ENCODE measurements around the gene CLIC6. TPM values are rescaled to one million over a fixed set of nuclear protein-coding genes. Genes with fewer than 3 reads are reported as not detected.
"Not testable (repeated sequence)": the region's sequence is repeated elsewhere in the genome, so short reads cannot be mapped to it uniquely, and the experiment has no call there.

The CLIC6 gene
- total and polyA plus RNA-seq, 7 experiments from 2014 or later = 0.12 to 0.56 (median 0.22) TPM; not detected in 2

DNA sequence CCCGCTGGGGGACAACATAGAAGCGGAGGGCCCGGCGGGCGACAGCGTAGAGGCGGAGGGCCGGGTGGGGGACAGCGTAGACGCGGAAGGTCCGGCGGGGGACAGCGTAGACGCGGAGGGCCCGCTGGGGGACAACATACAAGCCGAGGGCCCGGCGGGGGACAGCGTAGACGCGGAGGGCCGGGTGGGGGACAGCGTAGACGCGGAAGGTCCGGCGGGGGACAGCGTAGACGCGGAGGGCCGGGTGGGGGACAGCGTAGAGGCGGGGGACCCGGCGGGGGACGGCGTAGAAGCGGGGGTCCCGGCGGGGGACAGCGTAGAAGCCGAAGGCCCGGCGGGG is 1.1 kb downstream of the CLIC6 start:
- H3K27ac ChIP-seq (ENCODE audit: low read depth, low read length); H3K27me3 ChIP-seq (ENCODE audit: control insufficient read depth in 2 of 2, insufficient read depth in 2 of 2, low read length in 2 of 2); H3K36me3 Mint-ChIP-seq; ATAC-seq; H3K4me1 ChIP-seq (ENCODE audit: control insufficient read depth in 2 of 2, insufficient read depth in 2 of 2, low read length in 2 of 2); POLR2A ChIA-PET; H3K27ac Mint-ChIP-seq; H3K36me3 ChIP-seq (ENCODE audit: control insufficient read depth in 2 of 3, insufficient read depth in 3 of 3, low read length in 3 of 3); intact Hi-C loops (cut with micrococcal nuclease); H3K9me3 Mint-ChIP-seq; DNase-seq; H3K9me3 ChIP-seq (ENCODE audit: control insufficient read depth in 2 of 3, low read length in 3 of 3); CTCF ChIA-PET: not testable (repeated sequence)
- peak overlapping the region; percentile 33 for H3K4me3 ChIP-seq (ENCODE audit: low read length)
- peaks cover 7 to 24% (median 17%) of the 10 kb centered on the region in 7 donors for H3K4me1 Mint-ChIP-seq
- H3K27me3 Mint-ChIP-seq = peaks cover 35 to 76% (median 51%) of the 10 kb centered on the region in 5 donors
- peak overlapping the region in 7 of 10 donors; percentile 9 to 83 (median 63) for H3K4me3 Mint-ChIP-seq

DNA sequence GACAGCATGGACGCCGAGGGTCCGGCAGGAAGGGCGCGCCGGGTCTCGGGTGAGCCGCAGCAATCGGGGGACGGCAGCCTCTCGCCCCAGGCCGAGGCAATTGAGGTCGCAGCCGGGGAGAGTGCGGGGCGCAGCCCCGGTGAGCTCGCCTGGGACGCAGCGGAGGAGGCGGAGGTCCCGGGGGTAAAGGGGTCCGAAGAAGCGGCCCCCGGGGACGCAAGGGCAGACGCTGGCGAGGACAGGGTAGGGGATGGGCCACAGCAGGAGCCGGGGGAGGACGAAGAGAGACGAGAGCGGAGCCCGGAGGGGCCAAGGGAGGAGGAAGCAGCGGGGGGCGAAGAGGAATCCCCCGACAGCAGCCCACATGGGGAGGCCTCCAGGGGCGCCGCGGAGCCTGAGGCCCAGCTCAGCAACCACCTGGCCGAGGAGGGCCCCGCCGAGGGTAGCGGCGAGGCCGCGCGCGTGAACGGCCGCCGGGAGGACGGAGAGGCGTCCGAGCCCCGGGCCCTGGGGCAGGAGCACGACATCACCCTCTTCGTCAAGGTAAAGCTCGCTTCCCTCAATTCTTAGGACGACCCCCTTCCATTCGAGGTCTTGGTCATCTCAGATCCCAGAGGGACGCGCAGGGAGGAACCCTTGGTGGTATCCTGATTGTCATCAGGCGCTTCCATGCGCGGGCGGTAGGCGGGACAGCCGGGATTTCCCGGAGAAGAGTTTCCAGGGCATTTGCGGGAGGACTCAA is 1.6 kb downstream of the CLIC6 start:
- Mint-ChIP-seq H3K27me3 (peaks cover 40 to 79% (median 49%) of the 10 kb centered on the region in 5 donors), H3K36me3 (peaks cover 0 to 4% (median 0%) of the 10 kb centered on the region in 5 donors), H3K9me3 (peaks cover 0 to 3% (median 0%) of the 10 kb centered on the region in 11 donors), H3K27ac (no peak overlapping the region), H3K4me3 (peak overlapping the region; percentile 9 to 83 (median 58)), H3K4me1 (peaks cover 7 to 24% (median 17%) of the 10 kb centered on the region in 7 donors)
- peaks cover 3 to 8% of the 10 kb centered on the region in 2 donors for H3K27me3 ChIP-seq (ENCODE audit: control insufficient read depth in 2 of 2, insufficient read depth in 2 of 2, low read length in 2 of 2)
- intact Hi-C loops (cut with micrococcal nuclease) = no loop called here
- no peaks in the 10 kb centered on the region for H3K36me3 ChIP-seq (ENCODE audit: control insufficient read depth in 2 of 3, insufficient read depth in 3 of 3, low read length in 3 of 3)
- H3K4me3 ChIP-seq (ENCODE audit: low read length) = peak overlapping the region; percentile 33
- DNase-seq (no peak), ATAC-seq (peak; percentile 20)
- H3K27ac ChIP-seq (ENCODE audit: low read depth, low read length) = no peak overlapping the region
- peaks cover 0 to 8% of the 10 kb centered on the region in 2 donors for H3K4me1 ChIP-seq (ENCODE audit: control insufficient read depth in 2 of 2, insufficient read depth in 2 of 2, low read length in 2 of 2)
- ChIA-PET CTCF (no interaction called here), POLR2A (no interaction called here)
- no peaks in the 10 kb centered on the region for H3K9me3 ChIP-seq (ENCODE audit: control insufficient read depth in 2 of 3, low read length in 3 of 3)

DNA sequence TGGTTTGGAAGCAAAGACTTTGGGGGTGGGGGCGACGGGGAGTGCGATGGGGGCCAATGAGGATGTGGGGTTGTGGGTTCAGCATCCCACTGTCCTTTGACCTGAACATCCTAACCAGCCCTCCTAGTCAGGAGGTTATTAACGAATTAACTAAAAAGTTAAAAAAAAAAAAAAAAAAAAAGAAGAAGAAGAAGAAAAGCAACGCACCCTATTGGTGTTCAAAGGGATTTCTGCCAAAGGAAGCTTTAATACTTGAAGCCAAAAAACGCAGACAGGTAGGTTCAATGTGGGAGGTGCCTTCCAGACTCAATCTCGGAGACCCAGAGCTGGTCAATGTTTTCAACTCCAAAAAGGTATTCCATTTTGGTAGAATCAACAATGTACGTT is 2.2 kb downstream of the CLIC6 start:
- ChIA-PET POLR2A (no interaction called here), CTCF (no interaction called here)
- no peaks in the 10 kb centered on the region for H3K9me3 ChIP-seq (ENCODE audit: control insufficient read depth in 2 of 3, low read length in 3 of 3)
- no peak overlapping the region for H3K27ac Mint-ChIP-seq
- H3K27me3 ChIP-seq (ENCODE audit: control insufficient read depth in 2 of 2, insufficient read depth in 2 of 2, low read length in 2 of 2) = peaks cover 3 to 8% of the 10 kb centered on the region in 2 donors
- peaks cover 0 to 8% of the 10 kb centered on the region in 2 donors for H3K4me1 ChIP-seq (ENCODE audit: control insufficient read depth in 2 of 2, insufficient read depth in 2 of 2, low read length in 2 of 2)
- ATAC-seq (no peak), DNase-seq (no peak)
- peaks cover 0 to 3% (median 0%) of the 10 kb centered on the region in 11 donors for H3K9me3 Mint-ChIP-seq
- no peaks in the 10 kb centered on the region for H3K36me3 ChIP-seq (ENCODE audit: control insufficient read depth in 2 of 3, insufficient read depth in 3 of 3, low read length in 3 of 3)
- peaks cover 7 to 24% (median 17%) of the 10 kb centered on the region in 7 donors for H3K4me1 Mint-ChIP-seq
- peaks cover 0 to 4% (median 0%) of the 10 kb centered on the region in 5 donors for H3K36me3 Mint-ChIP-seq
- intact Hi-C loops (cut with micrococcal nuclease) = no loop called here
- H3K27ac ChIP-seq (ENCODE audit: low read depth, low read length) = no peak overlapping the region
- peaks cover 43 to 77% (median 53%) of the 10 kb centered on the region in 5 donors for H3K27me3 Mint-ChIP-seq
- peak overlapping the region; percentile 9 to 83 (median 53) for H3K4me3 Mint-ChIP-seq
- H3K4me3 ChIP-seq (ENCODE audit: low read length) = peak overlapping the region; percentile 33

DNA sequence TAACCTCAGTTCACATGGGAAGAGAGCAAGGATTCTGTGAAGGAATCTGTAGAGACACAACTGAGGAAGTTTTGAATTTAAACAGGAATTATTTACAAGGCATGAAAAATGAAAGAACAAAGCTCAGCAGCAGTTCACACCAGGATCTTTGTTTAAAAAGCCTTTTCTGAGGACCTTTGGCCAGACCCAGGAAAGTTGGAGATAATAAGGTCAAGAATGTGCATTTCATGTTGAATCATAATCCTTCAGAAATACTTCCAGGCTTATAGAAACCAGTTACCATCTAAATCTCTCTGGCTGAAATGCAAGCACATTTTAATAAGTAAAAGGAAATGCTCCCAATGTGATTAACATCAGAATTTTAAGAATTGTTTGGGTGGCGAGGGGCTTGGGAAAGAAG is 2.7 kb downstream of the CLIC6 start:
- ChIA-PET POLR2A (no interaction called here), CTCF (no interaction called here)
- peaks cover 43 to 79% (median 55%) of the 10 kb centered on the region in 5 donors for H3K27me3 Mint-ChIP-seq
- Histone ChIP-seq H3K27me3 (ENCODE audit: control insufficient read depth in 2 of 2, insufficient read depth in 2 of 2, low read length in 2 of 2) (peaks cover 3 to 8% of the 10 kb centered on the region in 2 donors), H3K36me3 (ENCODE audit: control insufficient read depth in 2 of 3, insufficient read depth in 3 of 3, low read length in 3 of 3) (no peaks in the 10 kb centered on the region), H3K4me1 (ENCODE audit: control insufficient read depth in 2 of 2, insufficient read depth in 2 of 2, low read length in 2 of 2) (peaks cover 0 to 8% of the 10 kb centered on the region in 2 donors), H3K27ac (ENCODE audit: low read depth, low read length) (no peak overlapping the region), H3K4me3 (ENCODE audit: low read length) (no peak overlapping the region), H3K9me3 (ENCODE audit: control insufficient read depth in 2 of 3, low read length in 3 of 3) (no peaks in the 10 kb centered on the region)
- H3K4me1 Mint-ChIP-seq = peaks cover 7 to 24% (median 17%) of the 10 kb centered on the region in 7 donors
- DNase-seq = no peak
- intact Hi-C loops (cut with micrococcal nuclease) = no loop called here
- H3K9me3 Mint-ChIP-seq = peaks cover 0 to 3% (median 0%) of the 10 kb centered on the region in 11 donors
- no peak for ATAC-seq
- peaks cover 0 to 4% (median 0%) of the 10 kb centered on the region in 5 donors for H3K36me3 Mint-ChIP-seq
- H3K4me3 Mint-ChIP-seq = peak overlapping the region in 6 of 10 donors; percentile 25 to 83 (median 62)
- no peak overlapping the region for H3K27ac Mint-ChIP-seq

DNA sequence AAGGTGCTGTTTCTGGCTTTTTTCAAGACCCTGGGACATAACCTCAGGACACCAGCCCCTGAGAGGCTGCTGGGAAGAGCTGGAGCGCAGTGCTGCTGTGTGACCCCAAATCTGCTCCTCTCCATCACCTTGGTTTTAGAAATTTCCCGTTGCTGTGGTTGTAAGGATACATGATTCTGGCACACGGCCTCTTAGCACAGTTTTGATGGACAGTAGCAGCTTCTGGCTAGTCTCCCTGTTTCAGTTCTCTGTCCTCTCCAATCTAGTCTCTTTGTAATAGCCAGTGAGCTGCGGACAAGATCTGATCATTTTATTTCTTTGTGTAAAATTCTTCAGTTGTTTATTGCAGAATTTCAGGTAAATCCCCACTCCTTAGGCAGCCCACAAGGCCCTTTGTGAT is 3.1 kb downstream of the CLIC6 start:
- peaks cover 0 to 3% (median 0%) of the 10 kb centered on the region in 11 donors for H3K9me3 Mint-ChIP-seq
- ChIA-PET POLR2A (no interaction called here), CTCF (no interaction called here)
- peaks cover 7 to 24% (median 17%) of the 10 kb centered on the region in 7 donors for H3K4me1 Mint-ChIP-seq
- ATAC-seq (no peak), DNase-seq (no peak)
- peaks cover 0 to 8% of the 10 kb centered on the region in 2 donors for H3K4me1 ChIP-seq (ENCODE audit: control insufficient read depth in 2 of 2, insufficient read depth in 2 of 2, low read length in 2 of 2)
- peak overlapping the region in 6 of 10 donors; percentile 4 to 83 (median 23) for H3K4me3 Mint-ChIP-seq
- H3K4me3 ChIP-seq (ENCODE audit: low read length) = no peak overlapping the region
- no peak overlapping the region for H3K27ac Mint-ChIP-seq
- no peaks in the 10 kb centered on the region for H3K9me3 ChIP-seq (ENCODE audit: control insufficient read depth in 2 of 3, low read length in 3 of 3)
- peaks cover 3 to 8% of the 10 kb centered on the region in 2 donors for H3K27me3 ChIP-seq (ENCODE audit: control insufficient read depth in 2 of 2, insufficient read depth in 2 of 2, low read length in 2 of 2)
- intact Hi-C loops (cut with micrococcal nuclease) = no loop called here
- H3K36me3 Mint-ChIP-seq = peaks cover 0 to 4% (median 0%) of the 10 kb centered on the region in 5 donors
- peaks cover 46 to 79% (median 60%) of the 10 kb centered on the region in 5 donors for H3K27me3 Mint-ChIP-seq
- no peaks in the 10 kb centered on the region for H3K36me3 ChIP-seq (ENCODE audit: control insufficient read depth in 2 of 3, insufficient read depth in 3 of 3, low read length in 3 of 3)
- no peak overlapping the region for H3K27ac ChIP-seq (ENCODE audit: low read depth, low read length)

DNA sequence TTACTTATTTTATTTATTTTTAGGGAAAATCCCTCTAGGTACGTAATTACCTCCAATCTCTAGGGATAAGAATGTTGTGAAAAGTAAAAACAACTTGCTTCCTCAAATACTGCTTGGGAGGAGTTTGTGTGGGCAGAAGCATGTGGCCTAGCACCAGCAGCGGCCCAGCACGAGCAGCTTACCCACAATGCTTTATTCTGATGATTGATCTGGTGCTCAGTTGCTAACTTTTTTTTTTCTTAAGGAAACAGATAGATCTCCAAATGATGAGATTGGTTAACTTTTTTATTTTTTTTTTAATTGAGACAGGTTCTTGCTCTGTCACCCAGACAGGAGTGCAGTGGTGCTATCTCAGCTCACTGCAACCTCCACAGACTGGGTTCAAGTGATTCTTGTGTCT is 4.2 kb downstream of the CLIC6 start:
- Mint-ChIP-seq H3K27me3 (peaks cover 50 to 70% (median 62%) of the 10 kb centered on the region in 5 donors), H3K9me3 (peaks cover 0 to 3% (median 0%) of the 10 kb centered on the region in 11 donors), H3K36me3 (peaks cover 0 to 4% (median 0%) of the 10 kb centered on the region in 5 donors), H3K4me1 (peaks cover 10 to 24% (median 17%) of the 10 kb centered on the region in 7 donors), H3K4me3 (no peak overlapping the region), H3K27ac (no peak overlapping the region)
- Histone ChIP-seq H3K4me3 (ENCODE audit: low read length) (no peak overlapping the region), H3K27me3 (ENCODE audit: control insufficient read depth in 2 of 2, insufficient read depth in 2 of 2, low read length in 2 of 2) (peaks cover 3 to 8% of the 10 kb centered on the region in 2 donors), H3K36me3 (ENCODE audit: control insufficient read depth in 2 of 3, insufficient read depth in 3 of 3, low read length in 3 of 3) (no peaks in the 10 kb centered on the region), H3K4me1 (ENCODE audit: control insufficient read depth in 2 of 2, insufficient read depth in 2 of 2, low read length in 2 of 2) (peaks cover 0 to 8% of the 10 kb centered on the region in 2 donors), H3K9me3 (ENCODE audit: control insufficient read depth in 2 of 3, low read length in 3 of 3) (no peaks in the 10 kb centered on the region), H3K27ac (ENCODE audit: low read depth, low read length) (no peak overlapping the region)
- CTCF ChIA-PET = no interaction called here
- ATAC-seq = no peak
- intact Hi-C loops (cut with micrococcal nuclease) = no loop called here
- POLR2A ChIA-PET = no interaction called here
- DNase-seq = no peak

Data from naive thymus-derived CD4-positive, alpha-beta T cell (primary cell).